ENCODE data around the gene USP30.
"Not testable (repeated sequence)": the region's sequence is repeated elsewhere in the genome, so short reads cannot be mapped to it uniquely, and the experiment has no call there.

Gene USP30, protein sequence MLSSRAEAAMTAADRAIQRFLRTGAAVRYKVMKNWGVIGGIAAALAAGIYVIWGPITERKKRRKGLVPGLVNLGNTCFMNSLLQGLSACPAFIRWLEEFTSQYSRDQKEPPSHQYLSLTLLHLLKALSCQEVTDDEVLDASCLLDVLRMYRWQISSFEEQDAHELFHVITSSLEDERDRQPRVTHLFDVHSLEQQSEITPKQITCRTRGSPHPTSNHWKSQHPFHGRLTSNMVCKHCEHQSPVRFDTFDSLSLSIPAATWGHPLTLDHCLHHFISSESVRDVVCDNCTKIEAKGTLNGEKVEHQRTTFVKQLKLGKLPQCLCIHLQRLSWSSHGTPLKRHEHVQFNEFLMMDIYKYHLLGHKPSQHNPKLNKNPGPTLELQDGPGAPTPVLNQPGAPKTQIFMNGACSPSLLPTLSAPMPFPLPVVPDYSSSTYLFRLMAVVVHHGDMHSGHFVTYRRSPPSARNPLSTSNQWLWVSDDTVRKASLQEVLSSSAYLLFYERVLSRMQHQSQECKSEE

DNA sequence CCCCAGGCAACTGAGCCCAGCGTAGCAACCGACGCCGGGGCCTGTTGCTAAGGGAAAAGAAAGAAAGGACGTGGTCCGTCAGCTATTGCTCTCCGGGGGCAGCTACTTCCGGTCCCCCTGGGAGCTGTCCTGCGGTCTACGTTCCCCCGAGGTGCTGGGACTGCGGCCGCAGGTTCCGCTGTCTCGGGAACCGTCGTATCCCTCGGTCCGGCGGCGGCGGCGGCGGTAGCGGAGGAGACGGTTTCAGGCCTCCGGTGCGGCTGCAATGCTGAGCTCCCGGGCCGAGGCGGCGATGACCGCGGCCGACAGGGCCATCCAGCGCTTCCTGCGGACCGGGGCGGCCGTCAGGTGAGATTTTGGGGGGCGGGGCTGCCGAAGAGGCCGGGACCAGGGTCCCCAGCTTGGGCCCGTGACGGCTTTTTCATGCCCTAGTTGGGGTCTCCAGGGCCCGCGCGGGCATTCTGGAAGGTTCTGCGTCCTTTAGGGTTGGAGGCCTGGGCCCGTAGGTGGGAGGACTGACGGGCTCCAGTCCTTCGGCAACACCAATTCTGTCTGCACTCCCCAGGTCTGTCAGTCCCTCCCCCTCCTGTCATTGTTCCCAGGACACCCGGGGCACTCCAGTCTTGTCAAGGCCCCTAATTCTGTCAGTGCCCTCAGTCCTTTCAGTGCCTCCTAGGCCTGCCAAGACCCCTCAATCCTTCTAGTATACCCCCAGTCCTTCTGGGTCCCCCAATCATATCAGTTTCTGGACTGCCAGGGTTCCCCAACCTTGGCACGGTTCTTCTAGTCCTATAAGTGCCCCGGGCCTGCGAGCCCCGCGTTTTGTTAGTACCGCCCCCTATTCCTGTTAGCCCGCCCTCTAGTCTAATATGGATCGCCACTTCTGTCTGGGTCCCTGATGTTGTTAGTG lies at the start of gene USP30:
Gene USP30, plus strand, starts transcription at position 163 of the 910 bp plus-strand sequence. Its CDS starts 103 bp downstream, at position 266.
- peak; percentile 65 to 75 (median 72) for DNase-seq (ENCODE audit: low read depth in 4 of 4, low spot score in 1 of 4)

DNA sequence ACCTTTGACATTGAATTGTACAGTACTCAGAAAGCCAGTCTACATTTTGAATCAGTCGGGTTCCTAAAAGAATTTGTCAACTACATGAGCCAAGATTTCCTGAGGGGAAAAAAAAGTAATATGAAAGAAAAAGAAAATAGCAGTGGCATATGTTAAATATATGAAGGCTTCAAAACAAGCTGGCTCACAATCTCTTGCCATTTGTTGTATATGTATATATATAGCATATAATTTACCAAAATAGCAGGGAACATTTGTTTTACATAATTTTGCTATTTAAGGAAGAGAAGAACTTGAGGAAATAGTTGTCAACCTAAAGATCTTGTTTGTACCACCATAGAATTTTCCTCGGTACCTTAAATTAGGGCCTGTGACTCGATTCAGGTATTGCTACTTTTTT lies 48.4 kb upstream of the USP30 start:
- no peak for DNase-seq (ENCODE audit: low read depth in 4 of 4, low spot score in 1 of 4)

DNA sequence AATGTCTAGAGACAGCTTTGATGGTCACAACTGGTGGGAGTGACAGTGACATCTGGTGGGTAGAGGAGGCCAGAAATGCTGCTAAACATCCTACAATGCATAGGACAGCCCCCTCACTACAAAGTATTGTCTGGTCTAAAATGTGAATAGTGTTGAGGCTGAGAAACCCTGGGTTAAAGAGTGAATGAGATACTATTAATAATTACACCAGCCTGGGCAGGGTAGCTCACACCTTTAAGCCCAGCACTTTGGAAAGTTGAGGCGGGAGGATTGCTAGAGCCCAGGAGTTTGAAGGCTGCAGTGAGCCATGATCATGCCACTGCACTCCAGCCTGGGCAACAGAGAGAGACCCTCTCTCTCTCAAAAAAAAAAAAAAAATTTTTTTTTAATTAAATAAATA lies 42.6 kb upstream of the USP30 start:
- no peak for DNase-seq (ENCODE audit: low read depth in 4 of 4, low spot score in 1 of 4)

DNA sequence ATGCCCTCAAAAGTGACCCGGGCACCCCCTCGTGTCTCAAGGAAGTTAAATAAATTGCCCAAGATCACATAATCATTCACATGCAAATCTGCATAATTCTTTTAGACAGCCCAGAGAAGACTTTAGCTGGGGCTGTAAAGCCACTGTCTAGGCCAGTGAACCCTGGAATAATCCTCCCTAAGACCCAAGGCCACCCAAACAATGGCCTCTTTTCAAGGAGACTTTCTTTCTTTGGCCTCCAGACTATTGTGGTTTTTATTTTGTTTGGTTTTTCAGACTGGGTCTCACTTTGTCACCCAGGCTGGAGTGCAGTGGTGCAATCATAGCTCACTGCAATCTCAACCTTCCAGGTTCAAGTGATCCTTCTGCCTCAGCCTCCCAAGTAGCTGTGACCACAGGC lies 42.1 kb upstream of the USP30 start:
- DNase-seq (ENCODE audit: low read depth in 4 of 4, low spot score in 1 of 4), result no peak

DNA sequence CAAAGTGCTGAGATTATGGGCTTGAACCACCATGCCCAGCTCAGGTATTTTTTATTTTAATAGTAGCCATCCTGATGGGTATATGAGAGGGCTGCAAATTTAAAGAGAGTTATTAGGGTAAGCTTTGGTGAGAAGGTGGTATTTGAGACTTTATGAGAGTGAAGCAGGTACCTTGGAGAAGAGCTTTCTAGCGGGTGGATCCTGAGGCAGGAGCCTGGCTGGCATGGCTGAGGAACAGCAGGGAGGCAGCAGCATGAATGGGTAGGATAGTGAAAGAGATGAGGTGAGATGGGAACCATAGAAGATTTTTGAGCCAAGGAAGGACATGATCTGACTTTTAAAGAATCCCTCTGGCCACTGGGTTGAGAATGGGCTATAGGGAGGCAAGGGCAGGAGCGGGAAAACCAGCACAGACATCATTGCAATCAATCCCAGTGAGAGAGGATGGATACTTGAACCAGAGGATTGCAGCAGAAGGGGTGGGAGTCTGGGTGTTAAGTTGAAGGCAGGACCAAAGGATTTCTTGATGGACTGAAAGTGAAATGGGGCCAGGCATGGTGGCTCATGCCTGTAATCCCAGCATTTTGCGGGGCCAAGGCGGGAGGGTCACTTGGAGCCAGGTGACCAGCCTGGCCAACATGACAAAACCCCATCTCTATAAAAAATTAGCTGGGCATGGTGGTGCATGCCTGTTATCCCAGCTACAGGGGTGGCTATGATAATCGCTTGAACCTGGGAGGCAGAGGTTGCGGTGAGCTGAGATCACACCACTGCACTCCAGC lies 37.2 kb upstream of the USP30 start:
- no peak for DNase-seq (ENCODE audit: low read depth in 4 of 4, low spot score in 1 of 4)

DNA sequence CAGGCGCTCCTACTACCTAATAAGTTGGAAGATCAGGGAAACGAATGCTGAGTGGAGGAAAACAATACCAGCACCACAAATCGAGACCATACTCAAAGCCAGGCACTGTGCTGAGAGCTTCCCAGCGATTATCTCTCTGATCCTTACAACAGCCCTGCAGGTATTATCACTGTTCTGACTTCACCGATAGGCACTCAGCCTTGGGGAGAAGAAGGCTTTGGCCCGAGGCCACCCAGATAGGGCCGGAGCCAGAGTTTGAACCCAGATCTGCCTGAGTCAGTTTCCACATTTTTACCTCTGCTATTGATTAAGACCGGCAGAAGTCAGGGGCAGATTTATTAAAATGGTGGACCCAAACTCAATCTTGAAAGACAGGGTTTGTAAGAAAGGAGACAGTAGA lies 36.4 kb upstream of the USP30 start:
- no peak for DNase-seq (ENCODE audit: low read depth in 4 of 4, low spot score in 1 of 4)

DNA sequence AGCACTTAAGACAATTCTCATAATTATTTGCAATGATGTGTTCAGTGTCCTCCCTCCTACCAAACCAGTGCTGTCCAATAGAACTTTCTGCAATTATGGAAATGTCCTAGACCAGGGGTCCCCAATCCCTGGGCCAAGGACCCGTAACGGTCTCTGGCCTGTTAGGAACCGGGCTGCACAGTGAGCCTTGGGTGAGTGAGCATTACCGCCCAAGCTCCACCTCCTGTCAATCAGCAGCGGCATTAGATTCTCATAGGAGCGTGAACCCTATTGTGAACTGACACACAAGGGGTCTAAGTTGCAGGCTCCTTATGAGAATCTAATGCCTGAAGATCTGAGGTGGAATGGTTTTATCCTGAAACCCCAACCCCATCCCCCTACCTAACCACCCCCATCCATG lies 35.4 kb upstream of the USP30 start:
- no peak for DNase-seq (ENCODE audit: low read depth in 4 of 4, low spot score in 1 of 4)

DNA sequence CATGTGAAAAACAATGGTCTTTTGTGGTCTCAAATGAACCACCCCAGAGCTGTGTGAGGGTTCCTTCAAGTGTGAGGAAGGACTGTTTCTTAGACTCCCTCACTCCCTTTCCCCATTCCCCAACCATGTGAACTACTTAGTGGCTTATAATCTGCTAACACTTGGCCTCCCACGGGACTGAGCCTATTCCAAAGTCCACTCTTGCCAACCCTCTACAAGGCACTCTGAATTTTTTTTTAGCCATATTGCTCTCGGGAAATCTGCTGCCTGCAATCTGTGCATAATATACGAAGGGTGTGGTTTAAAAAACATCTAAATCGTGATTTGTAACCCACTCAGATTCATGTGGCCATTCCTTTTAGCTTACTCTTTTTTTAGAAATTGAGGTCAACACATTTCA lies 34.1 kb upstream of the USP30 start:
- no peak for DNase-seq (ENCODE audit: low read depth in 4 of 4, low spot score in 1 of 4)

DNA sequence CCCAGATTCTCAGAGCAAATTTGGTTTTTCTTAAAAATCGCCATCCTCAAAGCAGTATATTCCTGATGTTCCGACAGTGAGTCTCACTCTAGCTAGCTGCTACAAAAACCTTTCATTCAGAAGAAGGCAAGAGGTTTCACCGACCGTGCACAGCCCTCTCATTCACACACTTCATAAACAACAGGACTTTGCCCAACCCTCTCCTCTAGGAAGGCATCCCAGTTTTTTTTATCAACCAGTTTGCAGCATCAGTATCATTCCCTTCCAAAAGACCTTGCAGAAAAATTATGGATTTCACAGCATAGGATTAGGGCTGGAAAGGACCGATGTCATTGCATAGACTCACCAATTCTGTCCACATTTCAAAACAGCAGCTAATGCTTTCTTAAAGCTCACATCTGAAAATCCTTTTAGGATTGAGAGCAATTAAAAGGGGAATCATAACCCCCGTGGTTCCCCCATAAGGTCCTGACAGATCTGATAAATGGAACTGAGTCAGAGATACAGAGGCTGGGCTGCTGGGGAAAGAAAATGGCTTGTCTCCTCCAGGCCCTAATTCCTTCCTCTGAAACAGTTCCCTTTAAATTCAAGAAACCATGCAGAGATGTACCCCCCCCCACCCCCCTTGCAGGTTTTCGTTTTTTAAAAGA lies 32.1 kb upstream of the USP30 start:
- DNase-seq (ENCODE audit: low read depth in 4 of 4, low spot score in 1 of 4), result no peak

DNA sequence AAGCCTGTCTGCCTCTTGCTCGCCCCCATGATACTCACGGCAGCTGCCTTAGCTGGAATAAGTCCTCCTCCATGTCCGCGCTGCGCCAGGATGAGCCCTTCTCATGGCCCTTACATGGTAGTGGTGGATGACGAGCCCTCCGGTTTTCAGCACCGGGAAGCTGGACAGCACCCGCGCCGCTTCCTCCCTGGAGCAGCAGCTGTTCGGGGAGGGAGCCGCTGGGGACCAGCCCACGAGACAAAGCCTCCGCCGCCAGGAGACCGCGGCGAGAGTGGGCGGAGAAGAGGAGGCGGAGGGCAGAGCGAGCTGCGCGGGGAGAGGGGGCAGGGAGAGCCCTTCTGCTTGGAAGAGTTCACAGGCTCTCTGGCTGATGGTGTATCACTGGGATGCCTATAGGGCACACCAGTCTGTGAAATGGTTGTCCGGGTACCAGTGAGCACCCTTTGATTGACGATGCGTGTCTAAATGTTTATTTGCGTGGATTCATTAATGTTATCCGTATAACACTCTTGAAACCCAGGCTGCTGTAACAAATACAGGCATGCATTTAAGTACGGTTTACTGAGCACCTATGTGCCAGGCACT lies 31.5 kb upstream of the USP30 start, which contains the start of gene SVOP:
Gene SVOP, minus strand, starts transcription at position 273 of the 585 bp plus-strand sequence. Its CDS starts 200 bp downstream, at position 73.
- peak in 2 of 4 experiments; percentile 2 to 16 for DNase-seq (ENCODE audit: low read depth in 4 of 4, low spot score in 1 of 4)

DNA sequence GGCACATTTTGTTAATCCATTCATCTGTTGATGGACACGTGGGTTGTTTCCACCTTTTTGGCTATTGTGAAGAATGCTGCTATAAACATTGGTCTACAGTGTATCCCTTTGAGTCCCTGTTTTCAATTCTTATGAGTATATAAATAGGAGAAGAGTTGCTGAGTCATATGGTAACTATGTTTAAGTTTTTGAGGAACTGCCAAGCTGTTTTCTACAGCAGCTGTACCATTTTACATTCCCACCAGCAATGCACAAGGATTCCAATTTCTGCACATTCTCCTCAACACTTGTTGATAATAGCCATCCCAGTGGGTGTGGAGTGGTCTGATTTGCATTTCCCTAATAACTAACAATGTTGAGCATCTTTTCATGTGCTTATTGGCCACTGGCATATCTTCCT lies 24.6 kb upstream of the USP30 start:
- DNase-seq (ENCODE audit: low read depth in 4 of 4, low spot score in 1 of 4), result no peak

DNA sequence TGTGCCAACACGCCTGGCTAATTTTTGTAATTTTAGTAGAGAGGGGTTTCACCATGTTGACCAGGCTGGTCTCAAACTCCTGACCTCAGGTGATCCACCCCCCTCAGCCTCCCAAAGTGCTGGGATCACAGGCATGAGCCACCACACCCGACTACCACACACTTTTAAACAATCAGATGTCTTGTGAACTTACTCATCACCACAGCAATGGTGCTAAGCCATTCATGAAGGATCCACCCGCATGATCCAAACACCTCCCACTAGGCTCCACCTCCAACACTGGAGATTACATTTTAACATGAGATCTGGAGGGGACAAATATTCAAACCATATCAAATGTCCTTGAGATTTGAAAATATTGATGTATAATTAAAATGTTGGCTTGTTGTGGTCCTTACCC lies 23.8 kb upstream of the USP30 start:
- not testable (repeated sequence) for DNase-seq (ENCODE audit: low read depth in 4 of 4, low spot score in 1 of 4)

DNA sequence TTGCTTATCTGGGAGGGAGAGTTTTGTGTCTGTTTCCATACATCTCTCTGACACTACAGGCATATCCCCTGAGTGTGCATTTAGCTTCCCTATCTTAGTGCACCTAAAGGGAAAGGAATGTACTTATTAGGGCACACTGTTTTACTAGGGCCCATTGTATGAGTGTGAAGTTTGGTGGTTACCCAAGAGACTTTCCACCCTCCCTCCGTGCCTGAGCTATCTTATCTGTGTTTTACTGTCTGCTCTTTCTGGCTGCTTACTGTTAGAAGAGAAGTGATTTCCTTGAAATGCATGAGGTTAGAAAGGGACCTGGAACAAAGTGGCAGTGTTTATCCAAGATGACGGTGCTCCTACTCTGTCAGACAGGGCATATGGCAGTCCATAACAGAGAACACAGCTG lies 23.0 kb upstream of the USP30 start:
- no peak for DNase-seq (ENCODE audit: low read depth in 4 of 4, low spot score in 1 of 4)

DNA sequence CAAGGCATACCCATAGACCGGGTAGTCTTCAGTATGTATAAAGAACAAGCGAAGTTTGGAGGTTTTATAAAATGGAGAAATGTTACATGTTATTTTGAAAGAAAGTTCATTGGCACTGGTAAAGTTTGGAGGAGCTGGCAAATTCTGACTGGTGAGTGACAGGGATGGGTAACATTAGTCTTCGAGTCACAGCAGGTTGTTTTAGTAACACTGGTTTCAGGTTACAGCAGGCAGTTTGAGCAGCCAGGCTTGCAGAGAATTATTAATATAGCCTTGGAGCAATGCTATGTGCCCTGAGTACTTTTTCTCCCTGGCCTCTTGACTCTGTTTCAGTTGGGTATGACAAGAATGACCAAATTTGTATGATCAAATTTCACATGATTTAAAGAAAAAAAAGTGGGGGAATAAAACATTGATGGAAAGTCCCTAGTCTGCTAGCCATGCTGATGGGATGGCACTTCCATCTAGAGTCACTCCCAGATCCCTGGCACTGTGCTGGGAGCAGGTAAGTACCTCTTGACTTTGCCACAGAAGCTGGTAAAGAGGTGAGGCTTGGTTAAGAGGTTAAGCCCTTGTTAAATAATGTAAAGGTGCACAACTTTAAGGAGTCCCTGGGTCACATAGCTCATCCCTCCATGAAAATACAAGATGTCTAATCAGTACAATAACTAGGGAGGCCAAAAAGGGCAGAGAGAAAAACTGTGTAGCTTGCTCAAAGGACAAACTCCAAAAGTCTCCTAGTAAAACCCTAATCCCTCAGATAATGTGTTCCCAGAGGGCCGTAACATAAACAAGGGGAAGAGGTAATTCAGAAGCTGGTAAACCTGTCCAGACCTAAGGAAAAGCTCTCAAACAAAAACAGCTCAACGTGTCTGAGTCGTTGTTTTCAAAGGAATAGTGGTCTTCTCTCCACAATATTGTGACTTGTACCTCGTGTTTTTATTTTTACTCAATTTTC lies 18.9 kb upstream of the USP30 start:
- DNase-seq (ENCODE audit: low read depth in 4 of 4, low spot score in 1 of 4), result no peak

DNA sequence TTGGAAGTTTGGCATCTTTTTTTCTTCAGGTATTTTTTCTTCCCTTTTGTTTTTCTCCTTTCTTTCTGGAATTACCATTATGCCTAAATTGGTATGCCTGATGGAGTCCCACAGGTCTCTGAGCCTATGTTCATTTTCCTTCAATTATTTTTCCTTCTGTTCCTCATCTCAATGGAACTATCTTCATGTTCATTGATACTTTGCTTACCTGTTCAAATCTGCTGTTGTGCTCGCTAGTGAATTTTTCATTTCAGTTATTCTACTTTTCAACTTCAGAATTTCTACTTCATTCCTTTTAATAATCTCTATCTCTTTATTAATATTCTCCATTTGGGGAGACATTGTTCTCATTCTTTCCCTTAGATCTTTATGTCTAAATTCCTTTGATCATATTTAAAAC lies 15.4 kb upstream of the USP30 start:
- no peak for DNase-seq (ENCODE audit: low read depth in 4 of 4, low spot score in 1 of 4)

DNA sequence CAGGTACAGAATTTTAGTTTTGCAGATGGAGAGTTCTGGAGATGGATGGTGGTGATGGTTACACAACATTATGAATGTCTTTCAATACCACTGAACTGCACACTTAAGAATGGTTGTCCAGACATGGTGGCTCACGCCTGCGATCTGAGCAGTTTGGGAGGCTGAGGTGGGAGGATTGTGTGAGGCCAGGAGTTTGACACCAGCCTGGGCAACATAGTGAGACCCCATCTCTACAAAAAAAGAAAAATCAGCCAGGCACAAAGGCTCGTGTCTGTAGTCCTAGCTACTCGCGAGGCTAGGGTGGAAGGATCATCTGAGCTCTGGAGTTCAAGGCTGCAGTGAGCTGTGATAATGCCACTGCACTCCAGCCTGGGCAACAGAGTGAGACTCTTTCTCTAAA lies 8.1 kb upstream of the USP30 start:
- no peak for DNase-seq (ENCODE audit: low read depth in 4 of 4, low spot score in 1 of 4)

DNA sequence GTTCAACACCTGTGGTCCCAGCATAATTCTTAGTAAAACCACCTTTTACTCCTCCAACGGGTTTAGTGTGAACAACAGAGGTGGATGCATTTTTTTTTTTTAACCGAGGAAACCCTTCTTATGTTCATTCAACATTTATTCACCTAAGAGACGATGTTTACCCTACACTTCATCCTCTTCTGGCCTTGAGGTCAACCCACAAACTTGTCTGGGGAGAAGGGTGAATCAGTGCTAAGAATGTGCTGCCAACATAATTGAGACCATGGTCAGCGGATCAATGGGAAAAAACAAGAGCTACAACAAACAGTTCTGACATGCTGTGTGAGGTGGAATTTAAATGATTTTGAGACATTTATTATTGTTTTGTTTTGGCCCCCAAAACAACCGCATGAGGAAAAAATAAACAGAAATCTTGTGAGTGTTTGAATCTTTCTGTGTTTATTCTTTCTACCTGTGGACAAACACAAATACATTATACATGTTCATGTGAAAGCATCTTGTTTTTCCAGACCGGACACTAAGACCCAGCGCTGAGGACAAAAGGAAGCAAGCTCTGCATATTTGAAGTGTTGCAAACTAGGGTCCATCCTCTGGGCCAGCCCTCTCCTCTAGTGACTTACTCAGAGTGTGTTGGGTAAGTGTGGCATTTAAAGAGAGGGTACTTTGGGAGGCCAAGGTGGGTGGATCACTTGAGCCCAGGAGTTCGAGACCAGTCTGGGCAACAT lies 5.1 kb upstream of the USP30 start:
- no peak for DNase-seq (ENCODE audit: low read depth in 4 of 4, low spot score in 1 of 4)

DNA sequence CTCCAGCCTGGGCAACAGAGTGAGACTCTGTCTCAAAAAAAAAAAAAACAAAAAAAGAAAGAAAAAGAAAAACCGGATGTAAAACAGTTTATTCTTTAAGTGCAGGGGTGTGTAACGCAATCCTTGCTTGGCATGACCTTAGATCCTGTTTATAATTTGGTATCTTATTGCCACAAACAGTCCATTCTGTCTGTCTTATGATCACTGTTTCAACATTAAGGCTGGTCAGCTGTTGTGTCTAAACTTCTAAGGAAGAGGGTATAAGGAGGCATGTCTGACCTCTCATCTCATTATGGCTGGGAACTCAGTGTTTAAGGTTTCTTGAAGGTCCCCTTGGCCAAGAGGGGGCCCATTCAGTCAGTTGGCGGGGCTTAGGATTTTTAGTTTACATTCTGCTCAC lies 3.7 kb upstream of the USP30 start:
- DNase-seq (ENCODE audit: low read depth in 4 of 4, low spot score in 1 of 4), result not testable (repeated sequence)
